ENCODE measurements around the gene TIE1.

Gene TIE1

DNA sequence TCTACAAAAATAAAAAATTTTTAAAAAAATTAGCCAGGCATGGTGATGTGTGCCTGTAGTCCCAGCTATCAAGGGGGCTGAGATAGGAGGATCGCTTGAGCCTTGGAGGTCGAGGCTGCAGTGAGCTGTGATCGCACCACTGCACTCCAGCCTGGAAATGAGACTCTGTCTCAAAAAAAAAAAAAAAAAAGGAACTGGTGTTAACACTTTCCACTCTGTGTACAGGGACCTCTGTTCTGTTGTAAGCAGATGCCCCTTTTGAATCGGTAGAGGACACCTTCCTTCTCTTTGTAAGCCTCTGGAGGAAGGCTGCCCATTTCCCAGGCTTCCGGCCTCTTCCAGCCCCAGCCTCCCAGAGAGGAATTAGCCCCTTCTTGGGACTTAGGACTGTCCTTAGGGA, 8.1 kb upstream of the TIE1 start:
- no peak overlapping the region for H3K4me3 ChIP-seq (ENCODE audit: low read depth in 1 of 2, low read length in 2 of 2)
- no peak overlapping the region for H3K9ac ChIP-seq (ENCODE audit: low read depth in 1 of 2, low read length in 2 of 2)
- no peaks in the 10 kb centered on the region for H3K9me3 ChIP-seq (ENCODE audit: control insufficient read depth in 1 of 2, low read length in 2 of 2)
- no peaks in the 10 kb centered on the region for H3K36me3 ChIP-seq (ENCODE audit: control insufficient read depth in 1 of 2, insufficient read depth in 2 of 2, low read length in 2 of 2)
- no peaks in the 10 kb centered on the region for H3K27me3 ChIP-seq (ENCODE audit: control insufficient read depth in 1 of 2, insufficient read depth in 2 of 2, low read length in 2 of 2)
- H3K4me1 ChIP-seq (ENCODE audit: control insufficient read depth in 1 of 2, insufficient read depth in 2 of 2, low read length in 2 of 2): peaks cover 35 to 50% of the 10 kb centered on the region in 2 donors
- H3K27ac ChIP-seq (ENCODE audit: low read depth, low read length): no peak overlapping the region

DNA sequence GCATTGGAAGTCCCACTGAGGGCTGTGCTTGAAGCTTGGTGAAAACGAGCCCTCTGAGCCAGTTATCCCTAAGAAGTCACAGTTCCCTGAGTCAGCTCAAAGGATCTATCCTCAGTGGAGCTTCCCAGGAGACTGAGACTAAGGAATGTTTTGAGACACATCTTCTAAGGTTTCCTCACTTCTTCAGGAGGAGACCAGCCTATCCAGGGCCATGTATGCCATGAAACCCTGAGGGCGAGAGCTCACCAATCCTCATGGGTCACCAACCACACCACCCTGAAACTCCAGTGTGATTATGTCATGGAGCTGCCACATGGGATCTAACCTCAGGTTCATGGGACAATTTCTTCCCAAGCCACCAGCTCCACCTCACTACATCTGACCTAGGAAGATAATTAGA, 7.6 kb upstream of the TIE1 start:
- H3K9ac ChIP-seq (ENCODE audit: low read depth in 1 of 2, low read length in 2 of 2): no peak overlapping the region
- no peaks in the 10 kb centered on the region for H3K9me3 ChIP-seq (ENCODE audit: control insufficient read depth in 1 of 2, low read length in 2 of 2)
- H3K36me3 ChIP-seq (ENCODE audit: control insufficient read depth in 1 of 2, insufficient read depth in 2 of 2, low read length in 2 of 2): no peaks in the 10 kb centered on the region
- no peak overlapping the region for H3K27ac ChIP-seq (ENCODE audit: low read depth, low read length)
- no peak overlapping the region for H3K4me3 ChIP-seq (ENCODE audit: low read depth in 1 of 2, low read length in 2 of 2)
- H3K27me3 ChIP-seq (ENCODE audit: control insufficient read depth in 1 of 2, insufficient read depth in 2 of 2, low read length in 2 of 2): no peaks in the 10 kb centered on the region
- H3K4me1 ChIP-seq (ENCODE audit: control insufficient read depth in 1 of 2, insufficient read depth in 2 of 2, low read length in 2 of 2): peaks cover 35 to 50% of the 10 kb centered on the region in 2 donors

DNA sequence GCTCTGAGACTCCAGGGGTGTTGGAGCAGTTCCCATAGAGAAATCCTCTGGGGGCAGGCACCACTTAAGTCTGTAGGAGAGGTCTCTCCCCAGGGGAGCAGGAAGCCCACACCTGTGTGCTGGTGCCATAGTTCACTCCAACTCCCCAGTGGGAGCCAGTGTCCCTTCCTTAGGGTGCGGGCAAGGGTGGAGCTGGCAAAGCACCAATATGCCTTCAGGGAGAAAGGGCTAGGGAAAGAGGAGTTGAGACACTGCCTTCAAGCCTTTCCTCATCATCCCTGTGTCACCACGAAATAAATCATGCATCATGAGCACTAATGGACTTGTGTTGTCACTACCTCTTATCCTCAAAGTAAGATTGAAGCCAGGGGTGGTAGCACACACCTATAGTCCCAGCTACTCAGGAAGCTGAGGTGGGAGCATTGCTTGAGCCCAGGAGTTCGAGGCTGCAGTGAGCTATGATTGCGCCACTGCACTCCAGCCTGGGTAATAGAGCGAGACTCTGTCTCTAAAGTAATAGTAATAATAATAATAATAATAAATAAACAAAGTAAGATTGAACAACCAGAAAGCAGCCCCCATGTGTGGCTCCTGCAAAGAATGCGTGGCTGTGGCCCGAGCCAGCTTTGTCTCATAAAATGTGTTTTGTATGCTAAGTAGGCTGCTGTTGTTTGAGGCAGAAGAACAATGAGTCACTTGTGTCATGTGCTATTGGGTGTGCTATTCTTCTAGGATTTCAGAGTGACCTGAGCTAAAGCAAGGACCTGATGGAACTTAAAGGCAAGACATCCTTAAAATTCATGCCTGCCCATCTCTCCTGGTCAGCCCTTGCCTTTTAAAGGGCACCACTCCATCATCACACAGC, 6.7 kb upstream of the TIE1 start:
- Histone ChIP-seq H3K27ac (ENCODE audit: low read depth, low read length) (no peak overlapping the region), H3K9me3 (ENCODE audit: control insufficient read depth in 1 of 2, low read length in 2 of 2) (no peaks in the 10 kb centered on the region), H3K9ac (ENCODE audit: low read depth in 1 of 2, low read length in 2 of 2) (no peak overlapping the region), H3K4me3 (ENCODE audit: low read depth in 1 of 2, low read length in 2 of 2) (no peak overlapping the region), H3K36me3 (ENCODE audit: control insufficient read depth in 1 of 2, insufficient read depth in 2 of 2, low read length in 2 of 2) (no peaks in the 10 kb centered on the region), H3K27me3 (ENCODE audit: control insufficient read depth in 1 of 2, insufficient read depth in 2 of 2, low read length in 2 of 2) (no peaks in the 10 kb centered on the region), H3K4me1 (ENCODE audit: control insufficient read depth in 1 of 2, insufficient read depth in 2 of 2, low read length in 2 of 2) (peaks cover 29 to 42% of the 10 kb centered on the region in 2 donors)

DNA sequence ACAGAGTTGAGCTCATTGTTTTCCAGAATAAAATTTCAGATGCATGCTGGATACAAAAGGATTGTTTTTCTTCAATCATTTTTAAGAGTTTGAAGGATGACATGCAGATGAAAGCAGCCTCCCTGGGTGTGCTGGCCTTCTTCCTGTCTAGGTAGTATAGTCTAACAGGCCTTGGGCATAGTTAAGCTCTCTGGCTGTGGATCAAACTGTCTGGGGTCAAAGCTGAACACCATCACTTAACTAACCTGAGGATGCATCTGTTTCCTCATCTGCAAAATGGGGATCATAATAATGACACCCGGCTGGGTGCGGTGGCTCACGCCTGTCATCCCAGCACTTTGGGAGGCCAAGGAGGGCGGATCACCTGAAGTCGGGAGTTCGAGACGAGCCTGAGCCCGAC, 6.0 kb upstream of the TIE1 start:
- Histone ChIP-seq H3K36me3 (ENCODE audit: control insufficient read depth in 1 of 2, insufficient read depth in 2 of 2, low read length in 2 of 2) (no peaks in the 10 kb centered on the region), H3K9me3 (ENCODE audit: control insufficient read depth in 1 of 2, low read length in 2 of 2) (no peaks in the 10 kb centered on the region), H3K4me1 (ENCODE audit: control insufficient read depth in 1 of 2, insufficient read depth in 2 of 2, low read length in 2 of 2) (peaks cover 28 to 38% of the 10 kb centered on the region in 2 donors), H3K27me3 (ENCODE audit: control insufficient read depth in 1 of 2, insufficient read depth in 2 of 2, low read length in 2 of 2) (no peaks in the 10 kb centered on the region), H3K4me3 (ENCODE audit: low read depth in 1 of 2, low read length in 2 of 2) (no peak overlapping the region), H3K27ac (ENCODE audit: low read depth, low read length) (no peak overlapping the region), H3K9ac (ENCODE audit: low read depth in 1 of 2, low read length in 2 of 2) (no peak overlapping the region)

DNA sequence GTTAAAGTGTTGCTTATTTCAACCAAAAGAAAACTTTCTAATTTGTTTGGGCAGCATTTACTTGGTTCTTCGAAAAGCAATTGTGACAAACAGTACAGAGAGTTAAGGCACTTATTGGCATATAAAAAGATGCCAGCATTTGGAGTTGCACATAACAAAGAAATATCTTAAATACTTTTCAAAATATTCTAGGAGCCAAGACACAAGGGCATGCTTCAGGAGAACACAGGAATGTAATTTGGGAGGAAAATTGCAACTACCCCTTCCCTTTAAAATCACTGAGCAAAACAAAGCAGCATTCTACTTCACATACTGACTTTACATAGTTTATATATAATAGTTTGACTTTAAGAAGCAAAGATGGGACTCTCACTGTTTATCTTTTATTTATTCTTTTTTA, 4.6 kb upstream of the TIE1 start:
- H3K36me3 ChIP-seq (ENCODE audit: control insufficient read depth in 1 of 2, insufficient read depth in 2 of 2, low read length in 2 of 2): no peaks in the 10 kb centered on the region
- no peak overlapping the region for H3K27ac ChIP-seq (ENCODE audit: low read depth, low read length)
- no peaks in the 10 kb centered on the region for H3K27me3 ChIP-seq (ENCODE audit: control insufficient read depth in 1 of 2, insufficient read depth in 2 of 2, low read length in 2 of 2)
- H3K9ac ChIP-seq (ENCODE audit: low read depth in 1 of 2, low read length in 2 of 2): no peak overlapping the region
- H3K4me1 ChIP-seq (ENCODE audit: control insufficient read depth in 1 of 2, insufficient read depth in 2 of 2, low read length in 2 of 2): peaks cover 23 to 29% of the 10 kb centered on the region in 2 donors
- no peak overlapping the region for H3K4me3 ChIP-seq (ENCODE audit: low read depth in 1 of 2, low read length in 2 of 2)
- H3K9me3 ChIP-seq (ENCODE audit: control insufficient read depth in 1 of 2, low read length in 2 of 2): no peaks in the 10 kb centered on the region

DNA sequence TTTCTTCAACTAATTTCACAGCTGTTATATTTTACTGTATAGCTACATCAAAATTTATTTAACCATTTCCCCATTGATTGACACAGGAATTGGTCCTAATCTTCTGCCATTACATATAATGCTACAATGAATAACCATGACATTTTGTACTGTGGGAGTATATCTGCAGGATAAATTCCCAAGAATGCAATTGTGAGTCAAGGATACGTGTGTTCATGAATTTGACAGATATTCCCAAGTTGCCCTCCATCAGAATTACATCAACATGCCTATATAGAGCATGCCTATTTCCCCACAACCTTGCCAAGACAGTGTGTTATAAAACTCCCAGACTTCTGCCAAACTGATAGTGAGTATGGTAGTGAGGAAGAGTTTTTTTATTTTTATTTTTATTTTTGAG, 2.7 kb upstream of the TIE1 start:
- Histone ChIP-seq H3K27me3 (ENCODE audit: control insufficient read depth in 1 of 2, insufficient read depth in 2 of 2, low read length in 2 of 2) (no peaks in the 10 kb centered on the region), H3K4me1 (ENCODE audit: control insufficient read depth in 1 of 2, insufficient read depth in 2 of 2, low read length in 2 of 2) (peaks cover 29 to 36% of the 10 kb centered on the region in 2 donors), H3K36me3 (ENCODE audit: control insufficient read depth in 1 of 2, insufficient read depth in 2 of 2, low read length in 2 of 2) (no peaks in the 10 kb centered on the region), H3K9ac (ENCODE audit: low read depth in 1 of 2, low read length in 2 of 2) (no peak overlapping the region), H3K9me3 (ENCODE audit: control insufficient read depth in 1 of 2, low read length in 2 of 2) (no peaks in the 10 kb centered on the region), H3K4me3 (ENCODE audit: low read depth in 1 of 2, low read length in 2 of 2) (no peak overlapping the region), H3K27ac (ENCODE audit: low read depth, low read length) (no peak overlapping the region)

DNA sequence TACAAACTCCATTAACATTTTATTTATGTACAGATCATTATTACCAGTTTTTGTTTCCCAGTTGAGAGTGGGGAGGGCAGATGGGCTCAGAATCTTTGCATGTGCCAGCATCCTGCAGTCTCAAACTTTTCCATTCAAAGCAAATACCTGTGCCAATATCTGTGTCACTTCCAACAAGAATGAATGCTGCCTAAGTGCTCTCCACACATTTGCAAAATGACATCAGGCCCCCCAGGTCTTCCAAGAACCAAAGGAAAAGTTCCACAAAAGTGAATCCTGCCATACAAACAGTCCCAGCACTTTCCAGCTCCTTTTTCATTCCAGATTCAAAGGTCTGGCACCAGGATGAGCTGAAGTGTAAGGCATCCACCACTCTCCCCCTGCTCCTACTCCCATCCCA, 1.7 kb upstream of the TIE1 start:
- no peak overlapping the region for H3K4me3 ChIP-seq (ENCODE audit: low read depth in 1 of 2, low read length in 2 of 2)

DNA sequence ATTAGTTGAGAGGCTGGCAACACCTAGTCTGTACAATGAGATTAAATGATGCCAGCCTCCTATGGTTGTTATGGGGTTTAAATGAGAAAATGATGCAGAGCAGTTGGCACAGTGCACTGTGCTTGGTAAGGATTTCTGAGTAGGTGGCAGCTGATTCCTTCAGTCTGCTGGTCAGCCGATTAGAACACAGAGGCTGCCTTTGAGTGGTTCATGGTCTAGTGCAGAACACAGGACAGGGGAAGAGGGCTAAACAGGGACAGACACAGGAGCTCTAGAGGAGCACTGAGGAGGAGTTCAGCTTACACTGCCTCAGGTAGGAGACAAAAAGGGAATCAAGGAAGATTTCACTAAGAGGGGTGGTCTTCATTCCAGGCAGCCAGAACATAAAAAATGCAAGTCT, 1.4 kb downstream of the TIE1 start:
- H3K4me3 ChIP-seq (ENCODE audit: low read depth in 1 of 2, low read length in 2 of 2): no peak overlapping the region
- no peak overlapping the region for H3K27ac ChIP-seq (ENCODE audit: low read depth, low read length)
- no peaks in the 10 kb centered on the region for H3K27me3 ChIP-seq (ENCODE audit: control insufficient read depth in 1 of 2, insufficient read depth in 2 of 2, low read length in 2 of 2)
- no peak overlapping the region for H3K9ac ChIP-seq (ENCODE audit: low read depth in 1 of 2, low read length in 2 of 2)
- H3K36me3 ChIP-seq (ENCODE audit: control insufficient read depth in 1 of 2, insufficient read depth in 2 of 2, low read length in 2 of 2): no peaks in the 10 kb centered on the region
- H3K9me3 ChIP-seq (ENCODE audit: control insufficient read depth in 1 of 2, low read length in 2 of 2): no peaks in the 10 kb centered on the region
- peaks cover 22 to 28% of the 10 kb centered on the region in 2 donors for H3K4me1 ChIP-seq (ENCODE audit: control insufficient read depth in 1 of 2, insufficient read depth in 2 of 2, low read length in 2 of 2)

More for the DNA sequence above, 1.7 kb upstream of the TIE1 start:
- Histone ChIP-seq H3K4me1 (ENCODE audit: control insufficient read depth in 1 of 2, insufficient read depth in 2 of 2, low read length in 2 of 2) (peaks cover 28 to 36% of the 10 kb centered on the region in 2 donors), H3K27me3 (ENCODE audit: control insufficient read depth in 1 of 2, insufficient read depth in 2 of 2, low read length in 2 of 2) (no peaks in the 10 kb centered on the region), H3K36me3 (ENCODE audit: control insufficient read depth in 1 of 2, insufficient read depth in 2 of 2, low read length in 2 of 2) (no peaks in the 10 kb centered on the region), H3K9ac (ENCODE audit: low read depth in 1 of 2, low read length in 2 of 2) (no peak overlapping the region), H3K9me3 (ENCODE audit: control insufficient read depth in 1 of 2, low read length in 2 of 2) (no peaks in the 10 kb centered on the region), H3K27ac (ENCODE audit: low read depth, low read length) (no peak overlapping the region)

DNA sequence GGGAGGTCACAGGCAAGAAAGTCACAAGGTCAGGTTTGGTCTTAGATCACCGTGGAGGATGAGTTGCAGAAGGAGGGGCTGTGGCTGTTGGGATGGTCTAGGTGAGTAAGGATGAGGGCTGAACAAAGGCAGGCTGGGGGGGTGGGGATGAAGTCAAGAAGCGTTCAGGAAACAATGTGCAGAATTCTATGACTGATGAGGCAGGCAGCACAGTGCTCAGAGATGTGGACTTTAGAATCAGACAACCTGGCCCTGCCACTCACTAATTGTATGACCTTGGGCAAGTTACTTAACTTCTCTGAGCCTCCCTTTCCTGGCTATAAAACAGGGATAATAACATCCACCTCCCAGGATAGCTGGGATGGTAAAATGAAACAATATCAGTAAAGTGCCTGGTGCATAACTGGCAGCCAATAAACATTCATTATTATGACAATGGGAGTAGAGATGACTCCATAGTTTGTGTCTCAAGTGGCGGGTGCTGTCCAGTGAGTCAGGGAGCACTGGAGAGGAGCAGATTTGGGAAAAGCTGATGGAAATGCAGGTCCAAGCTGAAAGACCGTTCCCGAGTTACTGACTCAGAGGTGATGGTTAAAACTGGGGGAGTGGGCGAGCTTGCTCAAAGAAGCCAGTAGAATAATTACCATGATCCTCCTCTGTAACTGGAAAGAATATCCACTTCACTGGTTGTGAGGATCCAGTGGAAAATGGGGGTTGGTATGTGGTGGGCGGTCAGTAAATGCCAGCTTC, 2.1 kb downstream of the TIE1 start:
- H3K9ac ChIP-seq (ENCODE audit: low read depth in 1 of 2, low read length in 2 of 2): no peak overlapping the region
- no peak overlapping the region for H3K27ac ChIP-seq (ENCODE audit: low read depth, low read length)
- H3K36me3 ChIP-seq (ENCODE audit: control insufficient read depth in 1 of 2, insufficient read depth in 2 of 2, low read length in 2 of 2): no peaks in the 10 kb centered on the region
- no peak overlapping the region for H3K4me3 ChIP-seq (ENCODE audit: low read depth in 1 of 2, low read length in 2 of 2)
- H3K27me3 ChIP-seq (ENCODE audit: control insufficient read depth in 1 of 2, insufficient read depth in 2 of 2, low read length in 2 of 2): no peaks in the 10 kb centered on the region
- H3K4me1 ChIP-seq (ENCODE audit: control insufficient read depth in 1 of 2, insufficient read depth in 2 of 2, low read length in 2 of 2): peaks cover 22 to 28% of the 10 kb centered on the region in 2 donors
- no peaks in the 10 kb centered on the region for H3K9me3 ChIP-seq (ENCODE audit: control insufficient read depth in 1 of 2, low read length in 2 of 2)

All from duodenal mucosa (tissue), 2 donors.